ENCODE data around the gene SCN2A. TPM values are rescaled to one million over a fixed set of nuclear protein-coding genes. Genes with fewer than 3 reads are reported as not detected.

The SCN2A gene
- total and polyA plus RNA-seq, 9 of the 15 experiments (the other 6 are each of a cell fraction or from before 2014, with no cell fraction given): 0.08 to 0.69 (median 0.31) TPM; not detected in 1

GRCh38 chr2:165238295-165238694 is 919 bp upstream of the SCN2A start:
- in situ Hi-C loops (cut with MboI) (no loop called here), intact Hi-C loops (cut with micrococcal nuclease) (loop anchor here (2.0 to 5.0 kb wide), 2 partner anchors 634 to 891 kb away; partner anchors contain the start of gene SCN1A)
- no TSS peak for BruUV-seq (replicated peaks)
- H3K36me3 ChIP-seq (ENCODE audit: control insufficient read depth, insufficient read depth, low read length): no peaks in the 10 kb centered on the region
- H3K4me1 ChIP-seq (replicated peaks in 1 of 2; ENCODE audit: control insufficient read depth in 2 of 2, insufficient read depth in 2 of 2, low read length in 2 of 2): no peaks in the 10 kb centered on the region
- TF ChIP-seq REST (IDR thresholded peaks at IDR 0.05; ENCODE audit: borderline replicate concordance) (peak; percentile 89), REST (CRISPR knock-in tag; IDR thresholded peaks at IDR 0.05; ENCODE audit: low read depth) (0 out of 2 replicates have a peak, but pooled peaks have one; percentile 76), EHMT2 (IDR thresholded peaks at IDR 0.05) (peak; percentile 62; the same call in 1 of the 2 replicates), ZKSCAN3 (CRISPR knock-in tag; IDR thresholded peaks at IDR 0.05) (no peak)
- no peak overlapping the region for H2AFZ ChIP-seq (ENCODE audit: low read depth, low read length)
- H3K79me2 ChIP-seq (ENCODE audit: control insufficient read depth, insufficient read depth, low read length): no peaks in the 10 kb centered on the region
- H3K9me3 ChIP-seq (replicated peaks; ENCODE audit: control insufficient read depth, insufficient read depth, low read depth, low read length): no peaks in the 10 kb centered on the region
- FAIRE-seq (no peak), ATAC-seq (no peak), DNase-seq (ENCODE audit: extremely low read depth in 1 of 4, low spot score in 3 of 4) (peak in 3 of 4 experiments; percentile 8 to 11 (median 9))
- H3K27me3 ChIP-seq (ENCODE audit: control insufficient read depth in 2 of 2, insufficient read depth in 2 of 2, low read length in 2 of 2): no peaks in the 10 kb centered on the region
- no peak overlapping the region for H3K4me2 ChIP-seq (ENCODE audit: insufficient read depth, low read length)
- no peak overlapping the region for H3K4me3 ChIP-seq
- no peaks in the 10 kb centered on the region for H4K20me1 ChIP-seq (replicated peaks; ENCODE audit: control insufficient read depth, insufficient read depth, low read length)
- 3% methylated on average over 3 of the region's 3 CpGs for WGBS (ENCODE audit: insufficient coverage, low coverage, missing lambda C conversion rate)
- CTCF ChIA-PET (ENCODE audit: low intra/inter-chr PET ratio): no interaction called here
- no peak overlapping the region for H3K27ac ChIP-seq (ENCODE audit: extremely low read depth, low read depth, low read length)
- no peaks in the 10 kb centered on the region for H3K9me1 ChIP-seq (ENCODE audit: control insufficient read depth, insufficient read depth, low read length)
- POLR2A ChIA-PET: no interaction called here
- H3K9ac ChIP-seq (ENCODE audit: insufficient read depth in 1 of 2, low read depth in 2 of 2, low read length in 2 of 2): no peak overlapping the region
